WTC11 (cell line): Measurements from ENCODE around the gene OPTC. TPM values are rescaled to one million over a fixed set of nuclear protein-coding genes. Genes with fewer than 3 reads are reported as not detected.

Source experiments
- ATAC-seq: fragments of 200-7000 bp; cut with Tn5 transposase; 2 replicates; pipeline ENCODE4 v1.10.0; 2021; ENCODE audit warnings: mild to moderate bottlenecking, moderate library complexity
- CTCF ChIA-PET: fragments of 300-600 bp; sonication (Branson Sonifier 250); formaldehyde crosslinking; loops from one replicate; lab custom pipeline; 2021; ENCODE audit warnings: antibody characterized with exemption; lab: Charles Lee
- POLR2A ChIA-PET: fragments of 350-600 bp; sonication (Branson Sonifier 250); formaldehyde crosslinking; loops from one replicate; lab custom pipeline; 2021; ENCODE audit warnings: antibody characterized with exemption; lab: Charles Lee
- DNase-seq: peaks from one replicate; pipeline ENCODE4 v3.0.0; 2021; ENCODE audit warnings: low spot score
- H3K27ac Mint-ChIP-seq: 2 replicates; pipeline ENCODE4 v1.8.0; 2021; ENCODE audit warnings: mixed read lengths
- H3K27me3 Mint-ChIP-seq: 2 replicates; pipeline ENCODE4 v1.8.0; 2021; ENCODE audit warnings: low read depth, mild to moderate bottlenecking, moderate library complexity, mixed read lengths
- H3K36me3 Mint-ChIP-seq: 2 replicates; pipeline ENCODE4 v1.8.0; 2021; ENCODE audit warnings: mixed read lengths
- H3K4me1 Mint-ChIP-seq: 2 replicates; pipeline ENCODE4 v1.8.0; 2022; ENCODE audit warnings: mixed read lengths
- H3K4me3 Mint-ChIP-seq: 2 replicates; pipeline ENCODE4 v1.8.0; 2021; ENCODE audit warnings: mild to moderate bottlenecking, moderate library complexity, mixed read lengths
- H3K9me3 Mint-ChIP-seq: 2 replicates; pipeline ENCODE4 v1.8.0; 2021; ENCODE audit warnings: mixed read lengths
- ATF2 ChIP-seq: sonication (generic); formaldehyde crosslinking; IDR thresholded peaks from 2 replicates; pipeline ENCODE4 v1.8.1; 2022; ENCODE audit warnings: low read depth, missing genetic modification reagents, borderline replicate concordance
- ATF6 ChIP-seq: sonication (generic); formaldehyde crosslinking; IDR thresholded peaks from 2 replicates; pipeline ENCODE4 v1.8.1; 2023; ENCODE audit warnings: mild to moderate bottlenecking, missing genetic modification reagents
- GABPB1 ChIP-seq: sonication (generic); formaldehyde crosslinking; IDR thresholded peaks from 2 replicates; pipeline ENCODE4 v1.8.1; 2023; ENCODE audit warnings: mild to moderate bottlenecking, missing genetic modification reagents
- GTF2I ChIP-seq: fragments of 250-450 bp; sonication (Bioruptor Pico); conservative IDR thresholded peaks from 2 replicates; pipeline ENCODE4 v1.4.0; 2021; ENCODE audit warnings: mild to moderate bottlenecking
- HMGA2 ChIP-seq: fragments of 250-450 bp; sonication (Bioruptor Pico); IDR thresholded peaks from 2 replicates; pipeline ENCODE4 v1.4.0; 2021; ENCODE audit warnings: mild to moderate bottlenecking, moderate library complexity
- HMGXB4 ChIP-seq: sonication (generic); formaldehyde crosslinking; IDR thresholded peaks from 2 replicates; pipeline ENCODE4 v1.8.1; 2023; ENCODE audit warnings: mild to moderate bottlenecking, moderate library complexity, missing genetic modification reagents
- JUN ChIP-seq: sonication (generic); formaldehyde crosslinking; IDR thresholded peaks from 2 replicates; pipeline ENCODE4 v1.8.0; 2023; ENCODE audit warnings: mild to moderate bottlenecking, missing genetic modification reagents
- MAX ChIP-seq: sonication (generic); formaldehyde crosslinking; IDR thresholded peaks from 2 replicates; pipeline ENCODE4 v1.8.0; 2022; ENCODE audit warnings: mild to moderate bottlenecking, missing genetic modification reagents
- MYBL2 ChIP-seq: sonication (generic); formaldehyde crosslinking; IDR thresholded peaks from 2 replicates; pipeline ENCODE4 v1.8.1; 2023; ENCODE audit warnings: mild to moderate bottlenecking, moderate library complexity, missing genetic modification reagents
- NFATC4 ChIP-seq: fragments of 250-450 bp; sonication (Bioruptor Pico); IDR thresholded peaks from 2 replicates; pipeline ENCODE4 v1.9.0; 2021; ENCODE audit warnings: mild to moderate bottlenecking
- SMAD4 ChIP-seq: sonication (generic); formaldehyde crosslinking; IDR thresholded peaks from 2 replicates; pipeline ENCODE4 v1.8.0; 2022; ENCODE audit warnings: mild to moderate bottlenecking, missing genetic modification reagents
- ZNF219 ChIP-seq: sonication (generic); formaldehyde crosslinking; IDR thresholded peaks from 2 replicates; pipeline ENCODE4 v1.8.0; 2023; ENCODE audit warnings: missing genetic modification reagents, mild to moderate bottlenecking, borderline replicate concordance
- ZNF423 ChIP-seq: fragments of 250-450 bp; sonication (Bioruptor Pico); IDR thresholded peaks from 2 replicates; pipeline ENCODE4 v2.1.2; 2022; ENCODE audit warnings: mild to moderate bottlenecking, moderate library complexity
- total RNA-seq: library from RNA; stranded (reverse); gene quantifications from 3 replicates; pipeline ENCODE4 v1.2.3, GENCODE V29; 2021
- TF ChIP-seq, protein P1 (sequence below): sonication (generic); formaldehyde crosslinking; IDR thresholded peaks from 2 replicates; pipeline ENCODE4 v1.8.1; 2023; ENCODE audit warnings: mild to moderate bottlenecking, missing genetic modification reagents
- TF ChIP-seq, protein P2 (sequence below): sonication (generic); formaldehyde crosslinking; IDR thresholded peaks from 2 replicates; pipeline ENCODE4 v1.8.0; 2022; ENCODE audit warnings: mild to moderate bottlenecking, missing genetic modification reagents
- TF ChIP-seq, protein P3 (sequence below): sonication (generic); formaldehyde crosslinking; IDR thresholded peaks from 2 replicates; pipeline ENCODE4 v1.8.0; 2022; ENCODE audit warnings: mild to moderate bottlenecking, missing genetic modification reagents
- TF ChIP-seq, protein P4 (sequence below): sonication (generic); formaldehyde crosslinking; IDR thresholded peaks from 2 replicates; pipeline ENCODE4 v1.8.0; 2023; ENCODE audit warnings: missing genetic modification reagents
- TF ChIP-seq, protein P5 (sequence below): fragments of 200-600 bp; IDR thresholded peaks from 2 replicates; pipeline ENCODE4 v1.8.0; 2022; ENCODE audit warnings: antibody characterized with exemption
- TF ChIP-seq, protein P6 (sequence below): sonication (generic); formaldehyde crosslinking; IDR thresholded peaks from 2 replicates; pipeline ENCODE4 v1.8.0; 2022; ENCODE audit warnings: mild to moderate bottlenecking, missing genetic modification reagents

OPTC gene
- total RNA-seq, 1 experiment from 2014 or later = 0.55 TPM

DNA sequence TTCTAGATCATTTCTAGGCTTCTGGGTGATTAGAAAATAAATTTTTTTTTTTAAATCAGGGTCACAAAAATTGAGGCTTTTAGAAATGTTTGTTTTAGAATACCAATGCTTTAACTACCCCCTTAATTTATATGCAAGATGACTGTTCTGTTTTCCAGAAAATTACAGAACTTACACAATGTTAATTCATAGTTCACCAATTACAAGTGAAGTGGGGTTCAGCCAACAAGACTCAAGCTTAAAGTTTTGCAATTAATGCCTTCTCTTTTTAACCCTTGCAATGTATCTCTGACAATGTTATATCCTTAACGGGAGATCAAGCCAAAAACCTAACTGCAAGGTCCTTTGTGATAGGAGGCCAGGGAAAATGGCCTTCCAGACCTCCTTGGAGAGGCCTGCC, 12.8 kb upstream of the OPTC start (continued):
- TF ChIP-seq, protein P1, sequence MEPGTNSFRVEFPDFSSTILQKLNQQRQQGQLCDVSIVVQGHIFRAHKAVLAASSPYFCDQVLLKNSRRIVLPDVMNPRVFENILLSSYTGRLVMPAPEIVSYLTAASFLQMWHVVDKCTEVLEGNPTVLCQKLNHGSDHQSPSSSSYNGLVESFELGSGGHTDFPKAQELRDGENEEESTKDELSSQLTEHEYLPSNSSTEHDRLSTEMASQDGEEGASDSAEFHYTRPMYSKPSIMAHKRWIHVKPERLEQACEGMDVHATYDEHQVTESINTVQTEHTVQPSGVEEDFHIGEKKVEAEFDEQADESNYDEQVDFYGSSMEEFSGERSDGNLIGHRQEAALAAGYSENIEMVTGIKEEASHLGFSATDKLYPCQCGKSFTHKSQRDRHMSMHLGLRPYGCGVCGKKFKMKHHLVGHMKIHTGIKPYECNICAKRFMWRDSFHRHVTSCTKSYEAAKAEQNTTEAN (CRISPR knock-in tag) = no peak
- TF ChIP-seq, protein P2, sequence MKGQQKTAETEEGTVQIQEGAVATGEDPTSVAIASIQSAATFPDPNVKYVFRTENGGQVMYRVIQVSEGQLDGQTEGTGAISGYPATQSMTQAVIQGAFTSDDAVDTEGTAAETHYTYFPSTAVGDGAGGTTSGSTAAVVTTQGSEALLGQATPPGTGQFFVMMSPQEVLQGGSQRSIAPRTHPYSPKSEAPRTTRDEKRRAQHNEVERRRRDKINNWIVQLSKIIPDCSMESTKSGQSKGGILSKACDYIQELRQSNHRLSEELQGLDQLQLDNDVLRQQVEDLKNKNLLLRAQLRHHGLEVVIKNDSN = no peak
- no peak for TF ChIP-seq ZNF219 (CRISPR knock-in tag)
- TF ChIP-seq, protein P3, sequence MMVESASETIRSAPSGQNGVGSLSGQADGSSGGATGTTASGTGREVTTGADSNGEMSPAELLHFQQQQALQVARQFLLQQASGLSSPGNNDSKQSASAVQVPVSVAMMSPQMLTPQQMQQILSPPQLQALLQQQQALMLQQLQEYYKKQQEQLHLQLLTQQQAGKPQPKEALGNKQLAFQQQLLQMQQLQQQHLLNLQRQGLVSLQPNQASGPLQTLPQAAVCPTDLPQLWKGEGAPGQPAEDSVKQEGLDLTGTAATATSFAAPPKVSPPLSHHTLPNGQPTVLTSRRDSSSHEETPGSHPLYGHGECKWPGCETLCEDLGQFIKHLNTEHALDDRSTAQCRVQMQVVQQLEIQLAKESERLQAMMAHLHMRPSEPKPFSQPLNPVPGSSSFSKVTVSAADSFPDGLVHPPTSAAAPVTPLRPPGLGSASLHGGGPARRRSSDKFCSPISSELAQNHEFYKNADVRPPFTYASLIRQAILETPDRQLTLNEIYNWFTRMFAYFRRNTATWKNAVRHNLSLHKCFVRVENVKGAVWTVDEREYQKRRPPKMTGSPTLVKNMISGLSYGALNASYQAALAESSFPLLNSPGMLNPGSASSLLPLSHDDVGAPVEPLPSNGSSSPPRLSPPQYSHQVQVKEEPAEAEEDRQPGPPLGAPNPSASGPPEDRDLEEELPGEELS (CRISPR knock-in tag) = no peak
- TF ChIP-seq, all 79 proteins: peak for 0

- Mint-ChIP-seq H3K27me3 (peaks cover 7% of the 10 kb centered on the region; the same call in 1 of the 2 replicates), H3K36me3 (no peaks in the 10 kb centered on the region), H3K27ac (peak overlapping the region; percentile 45), H3K9me3 (no peaks in the 10 kb centered on the region), H3K4me1 (peaks cover 14% of the 10 kb centered on the region), H3K4me3 (peak overlapping the region; percentile 72)
- CTCF ChIA-PET = interaction anchor here (0.6 to 3.7 kb wide), 19 partner anchors 9 to 219 kb away, joined by 3 to 89 read pairs (median 10); partner anchors contain the start of genes FMOD and PRELP
- DNase-seq = no peak
- POLR2A ChIA-PET = no interaction called here
- no peak for ATAC-seq
- TF ChIP-seq ZNF219 (CRISPR knock-in tag) (no peak), GABPB1 (CRISPR knock-in tag) (no peak), JUN (CRISPR knock-in tag) (no peak), GTF2I (no peak), MAX (no peak), ZNF423 (CRISPR knock-in tag) (no peak), NFATC4 (no peak), MYBL2 (CRISPR knock-in tag) (no peak), ATF6 (CRISPR knock-in tag) (no peak), ATF2 (CRISPR knock-in tag) (no peak), SMAD4 (CRISPR knock-in tag) (no peak), HMGXB4 (CRISPR knock-in tag) (no peak), HMGA2 (no peak)
- TF ChIP-seq, protein P4, sequence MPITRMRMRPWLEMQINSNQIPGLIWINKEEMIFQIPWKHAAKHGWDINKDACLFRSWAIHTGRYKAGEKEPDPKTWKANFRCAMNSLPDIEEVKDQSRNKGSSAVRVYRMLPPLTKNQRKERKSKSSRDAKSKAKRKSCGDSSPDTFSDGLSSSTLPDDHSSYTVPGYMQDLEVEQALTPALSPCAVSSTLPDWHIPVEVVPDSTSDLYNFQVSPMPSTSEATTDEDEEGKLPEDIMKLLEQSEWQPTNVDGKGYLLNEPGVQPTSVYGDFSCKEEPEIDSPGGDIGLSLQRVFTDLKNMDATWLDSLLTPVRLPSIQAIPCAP = no peak
- TF ChIP-seq, protein P2 = no peak
- TF ChIP-seq, protein P5, sequence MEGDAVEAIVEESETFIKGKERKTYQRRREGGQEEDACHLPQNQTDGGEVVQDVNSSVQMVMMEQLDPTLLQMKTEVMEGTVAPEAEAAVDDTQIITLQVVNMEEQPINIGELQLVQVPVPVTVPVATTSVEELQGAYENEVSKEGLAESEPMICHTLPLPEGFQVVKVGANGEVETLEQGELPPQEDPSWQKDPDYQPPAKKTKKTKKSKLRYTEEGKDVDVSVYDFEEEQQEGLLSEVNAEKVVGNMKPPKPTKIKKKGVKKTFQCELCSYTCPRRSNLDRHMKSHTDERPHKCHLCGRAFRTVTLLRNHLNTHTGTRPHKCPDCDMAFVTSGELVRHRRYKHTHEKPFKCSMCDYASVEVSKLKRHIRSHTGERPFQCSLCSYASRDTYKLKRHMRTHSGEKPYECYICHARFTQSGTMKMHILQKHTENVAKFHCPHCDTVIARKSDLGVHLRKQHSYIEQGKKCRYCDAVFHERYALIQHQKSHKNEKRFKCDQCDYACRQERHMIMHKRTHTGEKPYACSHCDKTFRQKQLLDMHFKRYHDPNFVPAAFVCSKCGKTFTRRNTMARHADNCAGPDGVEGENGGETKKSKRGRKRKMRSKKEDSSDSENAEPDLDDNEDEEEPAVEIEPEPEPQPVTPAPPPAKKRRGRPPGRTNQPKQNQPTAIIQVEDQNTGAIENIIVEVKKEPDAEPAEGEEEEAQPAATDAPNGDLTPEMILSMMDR = no peak
- TF ChIP-seq, protein P6, sequence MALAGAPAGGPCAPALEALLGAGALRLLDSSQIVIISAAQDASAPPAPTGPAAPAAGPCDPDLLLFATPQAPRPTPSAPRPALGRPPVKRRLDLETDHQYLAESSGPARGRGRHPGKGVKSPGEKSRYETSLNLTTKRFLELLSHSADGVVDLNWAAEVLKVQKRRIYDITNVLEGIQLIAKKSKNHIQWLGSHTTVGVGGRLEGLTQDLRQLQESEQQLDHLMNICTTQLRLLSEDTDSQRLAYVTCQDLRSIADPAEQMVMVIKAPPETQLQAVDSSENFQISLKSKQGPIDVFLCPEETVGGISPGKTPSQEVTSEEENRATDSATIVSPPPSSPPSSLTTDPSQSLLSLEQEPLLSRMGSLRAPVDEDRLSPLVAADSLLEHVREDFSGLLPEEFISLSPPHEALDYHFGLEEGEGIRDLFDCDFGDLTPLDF (CRISPR knock-in tag) = no peak
Measured at GRCh38 chr1:203486618-203487370, 7.2 kb upstream of the OPTC start.
